Stimulated activated CD4-positive, alpha-beta T cell treated with anti-CD3 and anti-CD28 coated beads, Interleukin-12 subunit alpha, Interleukin-12 subunit beta, amount 100 ng/mL, for 24 hours (primary cell): ENCODE measurements around the gene KNDC1.
"Not testable (repeated sequence)": the region's sequence is repeated elsewhere in the genome, so short reads cannot be mapped to it uniquely, and the experiment has no call there.

Source experiments
- DNase-seq, 2 experiments: peaks; one replicate each; pipeline ENCODE4 v3.0.0-alpha.2; 2020; ENCODE audit warnings: low read depth in 2 of 2

The KNDC1 gene

GRCh38 chr10:133159950-133160825 lies at the start of gene KNDC1:
TSS of gene KNDC1 (plus strand) at chr10:133160219. CDS start at chr10:133160468, 249 bp downstream.
- no peak for DNase-seq

GRCh38 chr10:133110609-133111275 lies 49.3 kb upstream of the KNDC1 start:
- DNase-seq: no peak

GRCh38 chr10:133111640-133112039 lies 48.4 kb upstream of the KNDC1 start:
- DNase-seq: not testable (repeated sequence)

- DNase-seq: no peak
Measured at GRCh38 chr10:133113146-133113830, 46.7 kb upstream of the KNDC1 start.

- no peak for DNase-seq
Measured at GRCh38 chr10:133113847-133114246, 46.2 kb upstream of the KNDC1 start.

GRCh38 chr10:133114251-133114650 lies 45.8 kb upstream of the KNDC1 start:
- no peak for DNase-seq

- DNase-seq: no peak
Measured at GRCh38 chr10:133114726-133115452, 45.1 kb upstream of the KNDC1 start.

- no peak for DNase-seq
Measured at GRCh38 chr10:133115453-133115842, 44.6 kb upstream of the KNDC1 start.

GRCh38 chr10:133115976-133116375 lies 44.0 kb upstream of the KNDC1 start:
- no peak for DNase-seq

GRCh38 chr10:133116455-133116854 lies 43.6 kb upstream of the KNDC1 start:
- no peak for DNase-seq

- DNase-seq: no peak
Measured at GRCh38 chr10:133117036-133117687, 42.9 kb upstream of the KNDC1 start.

- no peak for DNase-seq
Measured at GRCh38 chr10:133117688-133118071, 42.3 kb upstream of the KNDC1 start.

GRCh38 chr10:133121479-133121878 lies 38.5 kb upstream of the KNDC1 start:
- no peak for DNase-seq

- no peak for DNase-seq
Measured at GRCh38 chr10:133122171-133122935, 37.7 kb upstream of the KNDC1 start.

GRCh38 chr10:133123050-133123745 lies 36.8 kb upstream of the KNDC1 start:
- DNase-seq: no peak

GRCh38 chr10:133123746-133124356 lies 36.2 kb upstream of the KNDC1 start:
- no peak for DNase-seq

GRCh38 chr10:133124357-133125211 lies 35.4 kb upstream of the KNDC1 start:
- DNase-seq: no peak

GRCh38 chr10:133125901-133126300 lies 34.1 kb upstream of the KNDC1 start:
- no peak for DNase-seq
